Fibroblast of mammary gland (primary cell): Measurements from ENCODE around the gene WFDC1.

ENCODE experiments used
- DNase-seq: peaks from one replicate; pipeline ENCODE4 v3.0.0-alpha.2; 2010; ENCODE audit warnings: low read depth
- H3K4me3 ChIP-seq: 2 replicates; pipeline ENCODE4 v1.5.1; 2011; ENCODE audit warnings: low read depth, mild to moderate bottlenecking, low read length, moderate library complexity; ENCODE audit not compliant: control insufficient read depth
- CTCF ChIP-seq: conservative IDR thresholded peaks from 2 replicates; pipeline ENCODE4 v1.5.1; 2011; ENCODE audit warnings: low read depth, low read length, inconsistent platforms; ENCODE audit not compliant: control insufficient read depth, insufficient read depth

The WFDC1 gene

GRCh38 chr16:84327926-84328505 is 33.3 kb downstream of the WFDC1 start:
- H3K4me3 ChIP-seq, result no peak overlapping the region
- no peak for DNase-seq
- TF ChIP-seq CTCF, result no peak

- TF ChIP-seq CTCF, result no peak
- H3K4me3 ChIP-seq, result no peak overlapping the region
- no peak for DNase-seq
Observed at GRCh38 chr16:84329016-84329415, 34.3 kb downstream of the WFDC1 start.

- no peak for DNase-seq
- H3K4me3 ChIP-seq, result no peak overlapping the region
- TF ChIP-seq CTCF, result no peak
Observed at GRCh38 chr16:84329843-84330684, 35.4 kb downstream of the WFDC1 start.

- no peak for DNase-seq
- no peak overlapping the region for H3K4me3 ChIP-seq
- TF ChIP-seq CTCF, result no peak
Observed at GRCh38 chr16:84330685-84331050, 36.0 kb downstream of the WFDC1 start.

GRCh38 chr16:84331998-84332780 is 37.5 kb downstream of the WFDC1 start:
- DNase-seq, result peak; percentile 12
- no peak overlapping the region for H3K4me3 ChIP-seq
- TF ChIP-seq CTCF, result no peak

GRCh38 chr16:84332975-84333684 is 38.5 kb downstream of the WFDC1 start:
- no peak for DNase-seq
- no peak for TF ChIP-seq CTCF
- no peak overlapping the region for H3K4me3 ChIP-seq
